HepG2 (cell line): ENCODE measurements around the gene LRP10. TPM values are rescaled to one million over a fixed set of nuclear protein-coding genes. Genes with fewer than 3 reads are reported as not detected.

ENCODE experiments used
- FOXP1 ChIP-seq, 2 experiments: fragments of 450-650 bp in 1 of 2; IDR thresholded peaks; 2 replicates each; pipeline ENCODE4 v1.6.1; 2017 to 2018; ENCODE audit warnings: antibody characterized with exemption in 1 of 2
- HBP1 ChIP-seq: IDR thresholded peaks from 2 replicates; pipeline ENCODE4 v1.6.1; 2016; ENCODE audit warnings: low read depth, control low read depth
- NFYB ChIP-seq: sonication (generic); formaldehyde crosslinking; IDR thresholded peaks from 2 replicates; pipeline ENCODE4 v1.4.0; 2020; ENCODE audit warnings: missing genetic modification reagents
- SMARCC2 ChIP-seq: fragments of 450-650 bp; IDR thresholded peaks from 2 replicates; pipeline ENCODE4 v1.6.1; 2017; ENCODE audit warnings: antibody characterized with exemption, mild to moderate bottlenecking
- TOPORS ChIP-seq: sonication (generic); formaldehyde crosslinking; IDR thresholded peaks from 2 replicates; pipeline ENCODE4 v1.8.0; 2023; ENCODE audit warnings: mild to moderate bottlenecking, missing genetic modification reagents
- TRAFD1 ChIP-seq: sonication (generic); formaldehyde crosslinking; IDR thresholded peaks from 2 replicates; pipeline ENCODE4 v1.5.1; 2020; ENCODE audit warnings: missing genetic modification reagents, mild to moderate bottlenecking, borderline replicate concordance
- ZBTB43 ChIP-seq: sonication (generic); formaldehyde crosslinking; conservative IDR thresholded peaks from 2 replicates; pipeline ENCODE4 v1.4.0; 2020; ENCODE audit warnings: missing genetic modification reagents
- ZFP62 ChIP-seq: sonication (generic); formaldehyde crosslinking; IDR thresholded peaks from 2 replicates; pipeline ENCODE4 v1.4.0; 2020; ENCODE audit warnings: missing genetic modification reagents
- ZFY ChIP-seq: sonication (generic); formaldehyde crosslinking; IDR thresholded peaks from 2 replicates; pipeline ENCODE4 v1.4.0; 2020; ENCODE audit warnings: missing genetic modification reagents
- ZNF142 ChIP-seq: sonication (generic); formaldehyde crosslinking; IDR thresholded peaks from 2 replicates; pipeline ENCODE4 v1.4.0; 2020; ENCODE audit warnings: missing genetic modification reagents
- ZNF331 ChIP-seq: sonication (generic); formaldehyde crosslinking; IDR thresholded peaks from 2 replicates; pipeline ENCODE4 v1.4.0; 2020; ENCODE audit warnings: missing genetic modification reagents
- ZNF766 ChIP-seq: sonication (generic); formaldehyde crosslinking; IDR thresholded peaks from 2 replicates; pipeline ENCODE4 v1.5.0; 2020; ENCODE audit warnings: missing genetic modification reagents, borderline replicate concordance
- ZSCAN9 ChIP-seq: IDR thresholded peaks from 2 replicates; pipeline ENCODE4 v1.6.1; 2016; ENCODE audit warnings: borderline replicate concordance
- polyA plus RNA-seq, 8 experiments: library from polyadenylated mRNA; depleted of rRNA in 3 of 8; stranded (reverse) in 7 of 8; unstranded in 1 of 8; fragments of >200 nt; fragmentation: Illumina TruSeq in 4 of 8; extraction: Trizol in 4 of 8; gene quantifications; 2 replicates each; pipeline versions ENCODE4 v1.2.1 to v1.2.3, GENCODE V29; 2011 to 2016; ENCODE audit warnings: low read depth in 4 of 8, missing spikeins in 1 of 8, mixed read lengths in 1 of 8; ENCODE audit not compliant: insufficient read depth in 1 of 8
- total RNA-seq, 5 experiments: library from RNA; depleted of rRNA; stranded (reverse); fragments of >200 nt; fragmentation: Illumina TruSeq; extraction: Trizol; gene quantifications; 2 replicates each; pipeline ENCODE4 v1.2.3, GENCODE V29; 2016; ENCODE audit warnings: low read depth in 1 of 5
- TF ChIP-seq, protein P1 (sequence below): sonication (generic); formaldehyde crosslinking; IDR thresholded peaks from 2 replicates; pipeline ENCODE4 v1.8.1; 2023; ENCODE audit warnings: missing genetic modification reagents, inconsistent platforms, borderline replicate concordance
- TF ChIP-seq, protein P2 (sequence below): fragments of 450-650 bp; IDR thresholded peaks from 2 replicates; pipeline ENCODE4 v1.6.1; 2017

The LRP10 gene
- total and polyA plus RNA-seq, 2 of the 13 experiments (the other 11 are each of a cell fraction or from before 2014, with no cell fraction given): 16.9 to 45.2 TPM

GRCh38 chr14:22854963-22855724 lies 16.4 kb upstream of the LRP10 start (continued):
- TF ChIP-seq ZNF142 (CRISPR knock-in tag) (0 out of 2 replicates have a peak, but pooled peaks have one; percentile 34), HBP1 (CRISPR knock-in tag) (no peak), NFYB (no peak), TRAFD1 (CRISPR knock-in tag) (no peak), ZNF766 (CRISPR knock-in tag) (peak; percentile 40; the same call in 1 of the 2 replicates), FOXP1 (IDR thresholded peaks at IDR 0.05) (no peak), FOXP1 (CRISPR knock-in tag; IDR thresholded peaks at IDR 0.05) (peak; percentile 70), ZFY (CRISPR knock-in tag) (no peak), ZBTB43 (CRISPR knock-in tag) (0 out of 2 replicates have a peak, but pooled peaks have one; percentile 55), ZSCAN9 (CRISPR knock-in tag) (no peak), ZFP62 (CRISPR knock-in tag) (no peak), SMARCC2 (no peak), ZNF331 (no peak), TOPORS (CRISPR knock-in tag) (no peak)
- TF ChIP-seq, protein P1, sequence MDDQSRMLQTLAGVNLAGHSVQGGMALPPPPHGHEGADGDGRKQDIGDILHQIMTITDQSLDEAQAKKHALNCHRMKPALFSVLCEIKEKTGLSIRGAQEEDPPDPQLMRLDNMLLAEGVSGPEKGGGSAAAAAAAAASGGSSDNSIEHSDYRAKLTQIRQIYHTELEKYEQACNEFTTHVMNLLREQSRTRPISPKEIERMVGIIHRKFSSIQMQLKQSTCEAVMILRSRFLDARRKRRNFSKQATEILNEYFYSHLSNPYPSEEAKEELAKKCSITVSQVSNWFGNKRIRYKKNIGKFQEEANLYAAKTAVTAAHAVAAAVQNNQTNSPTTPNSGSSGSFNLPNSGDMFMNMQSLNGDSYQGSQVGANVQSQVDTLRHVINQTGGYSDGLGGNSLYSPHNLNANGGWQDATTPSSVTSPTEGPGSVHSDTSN (CRISPR knock-in tag): no peak
- TF ChIP-seq, protein P2, sequence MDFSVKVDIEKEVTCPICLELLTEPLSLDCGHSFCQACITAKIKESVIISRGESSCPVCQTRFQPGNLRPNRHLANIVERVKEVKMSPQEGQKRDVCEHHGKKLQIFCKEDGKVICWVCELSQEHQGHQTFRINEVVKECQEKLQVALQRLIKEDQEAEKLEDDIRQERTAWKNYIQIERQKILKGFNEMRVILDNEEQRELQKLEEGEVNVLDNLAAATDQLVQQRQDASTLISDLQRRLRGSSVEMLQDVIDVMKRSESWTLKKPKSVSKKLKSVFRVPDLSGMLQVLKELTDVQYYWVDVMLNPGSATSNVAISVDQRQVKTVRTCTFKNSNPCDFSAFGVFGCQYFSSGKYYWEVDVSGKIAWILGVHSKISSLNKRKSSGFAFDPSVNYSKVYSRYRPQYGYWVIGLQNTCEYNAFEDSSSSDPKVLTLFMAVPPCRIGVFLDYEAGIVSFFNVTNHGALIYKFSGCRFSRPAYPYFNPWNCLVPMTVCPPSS: no peak
